ENCODE measurements around the gene SCP2.

SCP2 gene

GRCh38 chr1:53015508-53015860, 88.4 kb downstream of the SCP2 start:
- POLR2A ChIA-PET = no interaction called here
- H3K4me1 ChIP-seq (ENCODE audit: control insufficient read depth, insufficient read depth, low read length) = no peaks in the 10 kb centered on the region
- peaks cover 2 to 4% of the 10 kb centered on the region in 2 experiments; a peak in 2 of 3 replicates for H3K36me3 ChIP-seq (ENCODE audit: control insufficient read depth in 2 of 2, insufficient read depth in 1 of 2, low read length in 2 of 2)
- H3K4me3 ChIP-seq (ENCODE audit: low read depth, low read length) = peak overlapping the region; percentile 52
- H3K9me3 ChIP-seq (ENCODE audit: control insufficient read depth, insufficient read depth, low read depth, low read length) = no peaks in the 10 kb centered on the region
- H3K27ac ChIP-seq (ENCODE audit: extremely low read depth, low read depth, low read length) = no peak overlapping the region; the same call in 1 of the 2 replicates
- CTCF ChIA-PET = no interaction called here
- TF ChIP-seq ZBTB48 (tag by site-specific recombination; IDR thresholded peaks at IDR 0.05) (0 out of 2 replicates have a peak, but pooled peaks have one; percentile 7), ZNF18 (tag by site-specific recombination; IDR thresholded peaks at IDR 0.05) (no peak), KLF8 (tag by site-specific recombination; IDR thresholded peaks at IDR 0.05) (no peak), WT1 (tag by site-specific recombination; IDR thresholded peaks at IDR 0.05) (no peak), GLIS1 (tag by site-specific recombination; IDR thresholded peaks at IDR 0.05) (no peak), ZNF266 (tag by site-specific recombination; IDR thresholded peaks at IDR 0.05; ENCODE audit: low read depth) (no peak), BCL6B (tag by site-specific recombination; IDR thresholded peaks at IDR 0.05) (no peak), ZBTB49 (tag by site-specific recombination; IDR thresholded peaks at IDR 0.05; ENCODE audit: low read depth) (no peak), PATZ1 (tag by site-specific recombination; IDR thresholded peaks at IDR 0.05) (peak; percentile 26; the same call in 1 of the 2 replicates), ZFP3 (tag by site-specific recombination; IDR thresholded peaks at IDR 0.05; ENCODE audit: low read depth) (no peak), ZIC2 (tag by site-specific recombination; IDR thresholded peaks at IDR 0.05) (no peak), ZNF623 (tag by site-specific recombination; IDR thresholded peaks at IDR 0.05) (no peak), ZSCAN23 (tag by site-specific recombination; IDR thresholded peaks at IDR 0.05) (no peak), ZNF610 (tag by site-specific recombination; IDR thresholded peaks at IDR 0.05; ENCODE audit: borderline replicate concordance) (no peak), ZNF660 (tag by site-specific recombination; IDR thresholded peaks at IDR 0.05) (no peak), TSHZ1 (tag by site-specific recombination; IDR thresholded peaks at IDR 0.05; ENCODE audit: borderline replicate concordance) (no peak), PRDM10 (tag by site-specific recombination; IDR thresholded peaks at IDR 0.05) (peak; percentile 38), ZBTB11 (tag by site-specific recombination; conservative IDR thresholded peaks at IDR 0.05; ENCODE audit: low read depth) (no peak), ZNF146 (tag by site-specific recombination; IDR thresholded peaks at IDR 0.05) (no peak), ZBTB20 (tag by site-specific recombination; IDR thresholded peaks at IDR 0.05) (0 out of 2 replicates have a peak, but pooled peaks have one; percentile 19)
